ENCODE measurements around the gene C1QTNF1.

C1QTNF1 gene

GRCh38 chr17:78993981-78994671, 29.8 kb upstream of the C1QTNF1 start:
- in situ Hi-C loops (cut with HindIII; ENCODE audit: low sequenced_read_pairs), result no loop called here
- DNase-seq (ENCODE audit: low read depth, low spot score), result no peak

GRCh38 chr17:78995022-78995760, 28.8 kb upstream of the C1QTNF1 start:
- TF ChIP-seq CTCF (IDR thresholded peaks at IDR 0.05; ENCODE audit: low read depth, low read length), result no peak
- no peak for DNase-seq (ENCODE audit: low read depth, low spot score)
- in situ Hi-C loops (cut with HindIII; ENCODE audit: low sequenced_read_pairs), result no loop called here

More at GRCh38 chr17:78993981-78994671, 29.8 kb upstream of the C1QTNF1 start:
- no peak for TF ChIP-seq CTCF (IDR thresholded peaks at IDR 0.05; ENCODE audit: low read depth, low read length)
- H3K4me3 ChIP-seq (ENCODE audit: low read depth, low read length), result no peak overlapping the region

GRCh38 chr17:78995761-78996451, 28.1 kb upstream of the C1QTNF1 start:
- H3K4me3 ChIP-seq (ENCODE audit: low read depth, low read length), result no peak overlapping the region
- in situ Hi-C loops (cut with HindIII; ENCODE audit: low sequenced_read_pairs), result no loop called here
- no peak for TF ChIP-seq CTCF (IDR thresholded peaks at IDR 0.05; ENCODE audit: low read depth, low read length)

More at GRCh38 chr17:78995022-78995760, 28.8 kb upstream of the C1QTNF1 start:
- H3K4me3 ChIP-seq (ENCODE audit: low read depth, low read length), result no peak overlapping the region

GRCh38 chr17:78996781-78997201, 27.2 kb upstream of the C1QTNF1 start:
- in situ Hi-C loops (cut with HindIII; ENCODE audit: low sequenced_read_pairs), result no loop called here
- H3K4me3 ChIP-seq (ENCODE audit: low read depth, low read length), result no peak overlapping the region
- no peak for DNase-seq (ENCODE audit: low read depth, low spot score)
- TF ChIP-seq CTCF (IDR thresholded peaks at IDR 0.05; ENCODE audit: low read depth, low read length), result no peak

More at GRCh38 chr17:78995761-78996451, 28.1 kb upstream of the C1QTNF1 start:
- no peak for DNase-seq (ENCODE audit: low read depth, low spot score)

- in situ Hi-C loops (cut with HindIII; ENCODE audit: low sequenced_read_pairs), result no loop called here
- H3K4me3 ChIP-seq (ENCODE audit: low read depth, low read length), result no peak overlapping the region
- TF ChIP-seq CTCF (IDR thresholded peaks at IDR 0.05; ENCODE audit: low read depth, low read length), result no peak
- no peak for DNase-seq (ENCODE audit: low read depth, low spot score)
These were observed 26.7 kb upstream of the C1QTNF1 start for GRCh38 chr17:78997231-78997741.

GRCh38 chr17:78997881-78998280, 26.1 kb upstream of the C1QTNF1 start:
- no peak for DNase-seq (ENCODE audit: low read depth, low spot score)
- H3K4me3 ChIP-seq (ENCODE audit: low read depth, low read length), result no peak overlapping the region
- no peak for TF ChIP-seq CTCF (IDR thresholded peaks at IDR 0.05; ENCODE audit: low read depth, low read length)
- in situ Hi-C loops (cut with HindIII; ENCODE audit: low sequenced_read_pairs), result no loop called here
